Tibial nerve (tissue), 3 donors: ENCODE measurements around the gene CBY2.

ENCODE experiments used
- POLR2A ChIP-seq, 2 donors: fragments of 450-650 bp; IDR thresholded peaks; one replicate each; pipeline ENCODE4 v1.6.1; 2017; ENCODE audit warnings: antibody characterized with exemption in 2 of 2, mild to moderate bottlenecking in 2 of 2, moderate library complexity in 2 of 2
- TF ChIP-seq, protein P1 (sequence below), 5 experiments: fragments of 200-600 bp in 3 of 5; fragments of 450-650 bp in 2 of 5; sonication (generic) in 3 of 5; IDR thresholded peaks; one replicate each; pipeline ENCODE4 v1.5.1; 2016 to 2019; ENCODE audit warnings: antibody characterized with exemption in 5 of 5, mild to moderate bottlenecking in 3 of 5, moderate library complexity in 2 of 5

DNA sequence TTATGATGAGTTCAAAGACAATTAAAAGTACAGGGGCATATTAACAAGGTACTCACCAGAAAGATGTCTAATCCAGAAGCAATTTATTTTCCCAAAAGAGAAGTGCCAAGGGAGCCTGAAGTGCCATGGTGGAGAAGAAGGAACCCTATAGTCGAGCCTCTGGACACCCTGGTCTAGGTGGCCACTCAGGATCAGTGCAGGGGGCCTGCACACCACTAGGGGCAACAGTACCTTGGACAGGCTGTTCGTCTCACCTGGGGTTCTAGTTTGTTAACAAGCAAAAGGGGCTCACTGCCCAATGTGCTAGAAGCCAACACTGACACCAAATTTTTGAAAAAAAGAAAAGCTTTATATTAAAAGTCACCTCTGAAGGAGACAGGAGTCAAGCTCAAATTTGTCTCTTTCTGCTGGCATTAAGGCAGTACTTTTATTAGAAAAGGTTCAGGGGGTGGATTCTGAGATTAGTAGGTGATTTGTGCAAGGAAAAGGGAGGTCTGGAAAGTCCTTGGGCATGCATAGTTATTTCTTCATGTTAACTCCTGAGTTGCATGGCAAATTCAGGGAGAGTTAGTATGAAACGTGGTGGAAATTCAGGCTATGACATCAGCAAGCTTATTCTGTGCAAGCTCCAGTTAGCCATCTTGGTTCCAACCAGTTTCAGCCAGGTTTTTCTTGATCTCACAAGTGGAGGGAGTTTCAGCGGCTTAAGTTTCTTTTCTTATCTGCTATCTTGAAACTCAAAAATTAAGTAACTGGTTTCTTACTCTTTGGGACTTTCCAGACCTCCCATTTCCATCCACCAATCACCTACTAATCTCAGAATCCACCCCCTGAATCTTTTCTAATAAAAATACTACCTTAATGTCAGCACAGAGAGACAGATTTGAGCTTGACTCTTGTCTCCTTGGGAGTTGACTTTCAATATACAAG, 884 bp upstream of the CBY2 start:
- no peak for TF ChIP-seq POLR2A (IDR thresholded peaks at IDR 0.05)
- TF ChIP-seq, protein P1, sequence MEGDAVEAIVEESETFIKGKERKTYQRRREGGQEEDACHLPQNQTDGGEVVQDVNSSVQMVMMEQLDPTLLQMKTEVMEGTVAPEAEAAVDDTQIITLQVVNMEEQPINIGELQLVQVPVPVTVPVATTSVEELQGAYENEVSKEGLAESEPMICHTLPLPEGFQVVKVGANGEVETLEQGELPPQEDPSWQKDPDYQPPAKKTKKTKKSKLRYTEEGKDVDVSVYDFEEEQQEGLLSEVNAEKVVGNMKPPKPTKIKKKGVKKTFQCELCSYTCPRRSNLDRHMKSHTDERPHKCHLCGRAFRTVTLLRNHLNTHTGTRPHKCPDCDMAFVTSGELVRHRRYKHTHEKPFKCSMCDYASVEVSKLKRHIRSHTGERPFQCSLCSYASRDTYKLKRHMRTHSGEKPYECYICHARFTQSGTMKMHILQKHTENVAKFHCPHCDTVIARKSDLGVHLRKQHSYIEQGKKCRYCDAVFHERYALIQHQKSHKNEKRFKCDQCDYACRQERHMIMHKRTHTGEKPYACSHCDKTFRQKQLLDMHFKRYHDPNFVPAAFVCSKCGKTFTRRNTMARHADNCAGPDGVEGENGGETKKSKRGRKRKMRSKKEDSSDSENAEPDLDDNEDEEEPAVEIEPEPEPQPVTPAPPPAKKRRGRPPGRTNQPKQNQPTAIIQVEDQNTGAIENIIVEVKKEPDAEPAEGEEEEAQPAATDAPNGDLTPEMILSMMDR (IDR thresholded peaks at IDR 0.05) = no peak
